ENCODE data around the gene CRY1.
"Not testable (repeated sequence)": the region's sequence is repeated elsewhere in the genome, so short reads cannot be mapped to it uniquely, and the experiment has no call there.

The CRY1 gene

DNA sequence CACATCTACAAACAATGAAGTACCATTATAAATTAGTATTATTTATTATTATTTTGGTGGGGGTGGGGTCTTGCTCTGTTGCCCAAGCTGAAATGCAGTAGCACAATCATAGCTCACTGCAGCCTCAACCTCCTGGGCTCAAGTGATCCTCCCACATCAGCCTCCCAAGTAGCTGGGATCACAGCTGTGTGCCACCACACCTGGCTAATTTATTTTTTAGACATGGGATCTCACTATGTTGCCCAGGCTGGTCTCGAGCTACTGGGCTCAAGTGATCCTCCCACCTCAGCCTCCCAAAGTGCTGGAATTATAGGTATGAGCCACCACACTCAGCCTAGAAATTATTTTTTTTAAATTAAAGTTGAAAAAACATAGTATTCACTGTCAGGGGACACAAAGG lies 15.0 kb upstream of the CRY1 start:
- not testable (repeated sequence) for DNase-seq (ENCODE audit: low read depth in 2 of 2)

DNA sequence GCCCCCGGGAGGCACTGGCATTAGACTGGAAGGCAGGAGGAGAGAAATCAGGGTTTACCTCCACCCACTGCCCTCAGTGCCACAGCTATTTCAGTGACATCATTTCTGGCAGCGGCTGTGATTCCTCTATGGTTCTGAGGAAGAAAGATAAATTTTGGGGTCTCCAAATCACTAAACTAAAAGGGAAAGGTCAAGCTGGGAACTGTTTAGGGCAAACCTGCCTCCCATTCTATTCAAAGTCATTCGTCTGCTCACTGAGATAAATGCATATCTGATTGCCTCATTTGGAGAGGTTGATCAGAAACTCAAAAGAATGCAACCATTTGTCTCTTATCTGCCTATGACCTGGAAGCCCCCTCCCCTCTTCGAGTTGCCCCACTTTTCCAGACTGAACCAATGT lies 14.0 kb upstream of the CRY1 start:
- no peak for DNase-seq (ENCODE audit: low read depth in 2 of 2)

DNA sequence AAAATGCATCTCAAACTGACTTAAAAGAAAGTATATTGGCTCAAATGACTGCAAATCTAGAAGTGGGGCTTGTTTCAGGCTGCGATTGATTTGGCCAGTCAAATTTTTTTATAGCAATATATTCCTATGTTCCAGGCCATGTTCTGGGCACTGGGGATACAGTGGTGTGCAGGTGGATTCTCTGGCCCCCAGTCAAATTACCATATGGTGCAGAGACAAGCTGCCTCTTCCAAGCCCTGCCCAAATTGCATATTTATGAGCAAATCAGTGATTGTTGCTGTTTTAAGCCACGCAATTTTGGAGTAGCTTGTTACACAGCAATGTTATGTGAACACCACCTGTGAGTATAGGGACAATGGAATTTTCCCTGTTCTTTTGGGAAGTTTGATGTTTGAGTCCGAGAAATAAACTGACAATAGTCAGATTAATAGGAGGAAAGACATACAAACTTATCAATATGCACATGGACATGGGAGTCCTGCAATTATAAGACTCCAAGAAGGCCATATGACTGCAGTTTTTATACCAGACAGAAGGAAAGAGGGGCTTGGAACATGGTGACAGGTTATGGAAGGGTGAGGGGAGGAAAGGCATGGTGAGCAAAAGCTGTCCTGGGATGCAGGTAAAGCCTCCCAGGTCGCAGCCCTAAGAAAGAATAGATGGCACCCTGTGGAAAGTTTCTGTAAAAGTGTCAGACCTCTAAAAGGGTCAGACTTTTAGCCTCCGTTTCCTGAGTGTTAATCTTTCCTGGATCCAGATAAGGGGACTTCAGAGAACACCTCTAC lies 13.1 kb upstream of the CRY1 start:
- no peak for DNase-seq (ENCODE audit: low read depth in 2 of 2)

DNA sequence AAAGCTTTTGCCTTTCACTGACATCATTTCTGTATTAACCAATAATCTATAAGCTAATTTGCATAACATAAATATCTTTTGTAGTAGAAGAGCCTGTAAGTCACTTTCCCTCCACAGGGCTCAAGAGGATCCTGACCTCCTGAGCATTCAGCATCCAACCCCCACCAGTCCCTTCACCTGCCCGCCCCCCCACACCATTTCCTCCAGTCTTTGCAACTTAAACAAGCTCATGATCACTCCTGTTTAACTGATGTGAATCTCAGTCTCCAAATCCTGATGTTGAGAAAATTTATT lies 12.0 kb upstream of the CRY1 start:
- DNase-seq (ENCODE audit: low read depth in 2 of 2) = no peak

DNA sequence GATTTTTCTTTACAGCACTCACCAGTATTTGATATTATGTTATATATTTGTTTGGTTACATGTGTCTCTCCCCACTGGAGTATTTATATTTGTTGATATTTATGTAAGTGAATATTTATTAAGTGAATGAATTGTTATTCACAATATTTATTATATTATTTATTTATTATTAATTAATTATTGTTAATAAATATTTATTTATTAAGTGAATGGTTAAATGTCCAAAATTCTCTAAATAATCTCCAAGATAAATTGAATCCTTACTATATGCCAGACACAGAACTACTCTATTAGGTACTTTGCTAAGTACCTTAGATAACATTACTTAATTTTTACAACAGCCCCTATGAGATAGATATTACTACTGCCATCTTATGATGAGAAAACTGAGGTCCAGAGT lies 10.2 kb upstream of the CRY1 start:
- DNase-seq (ENCODE audit: low read depth in 2 of 2) = no peak

DNA sequence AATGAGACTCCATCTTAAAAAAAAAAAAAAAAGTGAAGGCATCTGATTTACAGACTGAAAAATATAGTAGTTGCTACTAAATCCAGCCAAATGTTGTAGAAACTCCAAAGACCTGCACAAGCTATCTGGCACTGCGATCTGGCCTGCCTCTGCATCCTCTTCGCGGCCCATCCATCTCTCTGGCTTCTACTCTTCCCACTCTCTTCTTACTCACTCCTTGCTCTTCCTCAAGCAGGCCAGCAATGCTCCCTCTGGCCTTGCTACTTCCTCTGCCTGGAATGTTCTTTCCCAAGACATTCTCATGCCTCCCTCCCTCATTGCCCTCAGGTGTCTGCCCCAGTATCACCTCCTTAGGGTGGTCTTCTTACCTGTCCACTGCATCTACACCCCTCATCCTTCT lies 9.7 kb upstream of the CRY1 start:
- no peak for DNase-seq (ENCODE audit: low read depth in 2 of 2)

DNA sequence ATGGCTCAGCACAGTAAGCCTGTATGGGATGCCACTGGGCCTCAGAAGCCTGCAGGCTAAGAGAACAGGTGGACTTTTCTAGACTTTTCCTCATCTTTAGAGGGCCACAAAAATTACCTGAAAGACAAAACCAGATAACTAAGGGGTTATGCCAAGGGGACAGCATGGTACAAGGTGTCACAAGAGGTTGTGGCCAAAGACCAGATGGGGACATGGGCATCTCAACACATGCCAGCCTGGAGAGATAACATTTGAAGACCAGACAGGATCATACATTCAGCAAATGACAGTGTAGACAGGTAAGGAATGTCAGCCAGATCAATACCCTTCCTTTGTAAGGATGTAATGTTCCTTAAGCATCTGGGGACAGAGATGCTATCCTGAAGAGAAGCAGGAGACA lies 8.9 kb upstream of the CRY1 start:
- DNase-seq (ENCODE audit: low read depth in 2 of 2) = no peak

DNA sequence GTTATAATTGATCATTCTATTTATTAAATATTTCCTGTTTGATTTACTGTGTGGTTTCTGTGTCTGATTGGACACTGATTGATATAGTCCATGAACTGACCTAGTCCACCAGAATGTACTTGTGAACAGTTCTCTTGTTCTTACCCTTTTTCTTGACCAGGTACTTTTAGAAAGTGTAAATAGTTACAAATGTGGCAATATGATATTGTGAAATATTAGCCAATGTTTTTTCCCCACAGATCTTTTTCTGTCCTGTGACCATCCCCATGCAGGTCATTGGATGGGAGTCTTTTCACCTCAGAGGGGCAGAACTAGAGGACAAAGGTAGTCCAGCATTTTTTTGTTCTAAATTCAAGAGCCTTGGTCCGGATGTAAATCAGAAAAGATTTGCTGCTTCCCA lies 8.3 kb upstream of the CRY1 start:
- DNase-seq (ENCODE audit: low read depth in 2 of 2) = no peak

DNA sequence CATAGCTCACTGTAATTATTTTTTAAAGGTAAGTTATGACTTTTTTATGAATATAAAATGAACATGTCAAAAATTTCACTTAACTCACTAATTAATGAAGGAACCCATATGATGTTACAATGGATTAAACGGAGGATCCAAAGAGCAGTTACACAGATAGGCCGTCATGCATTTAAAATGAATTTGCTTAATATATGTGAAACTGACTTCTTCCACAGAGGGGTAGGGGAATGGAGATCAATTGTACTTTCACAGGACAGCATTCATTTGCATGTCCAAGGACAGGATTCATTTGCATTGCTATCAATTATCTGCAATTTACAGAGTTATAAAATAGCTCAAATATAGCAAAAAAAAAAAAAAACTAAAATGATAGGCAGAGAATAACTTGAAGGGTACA lies 6.6 kb upstream of the CRY1 start:
- DNase-seq (ENCODE audit: low read depth in 2 of 2) = no peak

DNA sequence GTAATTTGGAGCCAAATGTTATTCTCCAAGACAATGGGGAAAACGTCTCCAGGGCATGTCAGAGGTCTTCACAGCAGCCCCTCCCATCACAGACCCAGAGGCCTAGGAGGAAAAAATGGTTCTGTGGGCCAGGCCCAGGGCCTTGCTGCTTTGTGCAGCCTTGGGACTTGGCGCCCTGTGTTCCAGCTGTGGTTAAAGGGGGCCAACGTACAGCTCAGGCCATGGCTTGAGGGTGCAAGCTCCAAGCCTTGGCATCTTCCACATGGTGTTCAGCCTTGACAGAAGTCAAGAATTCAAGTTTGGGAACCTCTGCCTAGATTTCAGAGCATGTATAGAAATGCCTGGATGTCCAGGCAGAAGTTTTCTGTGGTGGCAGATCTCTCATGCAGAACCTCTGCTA lies 3.2 kb upstream of the CRY1 start:
- DNase-seq (ENCODE audit: low read depth in 2 of 2) = no peak

DNA sequence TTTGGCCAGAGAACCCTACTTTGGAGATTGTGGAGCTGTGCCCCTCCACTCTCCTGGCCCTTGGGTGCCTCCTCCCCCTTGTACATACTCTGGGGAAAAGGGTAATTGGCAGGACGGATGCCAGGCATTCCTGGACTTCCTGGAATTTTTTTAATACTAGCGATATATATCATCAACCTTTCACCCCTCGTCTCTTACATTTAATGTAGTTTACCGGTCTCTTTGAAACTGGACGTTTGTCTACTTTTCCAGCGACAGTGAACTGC lies 767 bp upstream of the CRY1 start:
- no peak for DNase-seq (ENCODE audit: low read depth in 2 of 2)

DNA sequence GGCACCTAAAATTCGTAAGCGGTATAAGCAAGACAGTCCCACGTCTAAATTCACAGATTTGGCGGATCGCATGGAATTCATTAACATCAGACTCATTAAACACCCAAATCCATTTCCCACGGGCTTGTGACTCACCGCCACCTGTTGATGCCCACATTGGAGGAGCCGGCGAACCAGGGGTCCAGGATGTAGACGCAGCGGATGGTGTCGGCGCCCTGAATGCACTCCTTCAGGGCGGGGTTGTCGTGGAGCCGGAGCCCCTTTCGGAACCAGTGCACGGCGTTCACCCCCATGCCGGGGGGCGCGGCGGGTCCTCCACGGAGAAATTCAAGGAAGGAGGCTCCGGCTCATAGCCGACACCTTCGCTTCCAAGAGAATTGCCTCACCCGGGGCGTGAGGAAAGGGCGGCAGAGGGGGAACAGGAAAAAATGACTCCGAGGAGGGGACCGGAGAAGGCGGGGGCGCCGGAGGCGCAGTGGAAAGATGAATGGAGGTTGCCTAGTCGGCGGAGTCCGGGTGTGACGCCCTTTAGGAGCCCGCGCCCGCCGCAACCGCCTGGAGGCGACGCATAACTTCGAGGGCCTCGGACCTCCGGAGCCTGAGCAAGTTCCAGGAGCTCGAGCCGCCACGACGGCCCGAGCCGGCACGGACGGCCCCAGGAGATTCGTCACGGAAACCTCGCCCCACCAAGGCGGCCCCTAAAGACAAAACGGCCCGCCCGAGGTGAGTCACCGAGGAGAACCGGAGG lies 506 bp downstream of the CRY1 start:
- peak; percentile 52 to 60 for DNase-seq (ENCODE audit: low read depth in 2 of 2)

DNA sequence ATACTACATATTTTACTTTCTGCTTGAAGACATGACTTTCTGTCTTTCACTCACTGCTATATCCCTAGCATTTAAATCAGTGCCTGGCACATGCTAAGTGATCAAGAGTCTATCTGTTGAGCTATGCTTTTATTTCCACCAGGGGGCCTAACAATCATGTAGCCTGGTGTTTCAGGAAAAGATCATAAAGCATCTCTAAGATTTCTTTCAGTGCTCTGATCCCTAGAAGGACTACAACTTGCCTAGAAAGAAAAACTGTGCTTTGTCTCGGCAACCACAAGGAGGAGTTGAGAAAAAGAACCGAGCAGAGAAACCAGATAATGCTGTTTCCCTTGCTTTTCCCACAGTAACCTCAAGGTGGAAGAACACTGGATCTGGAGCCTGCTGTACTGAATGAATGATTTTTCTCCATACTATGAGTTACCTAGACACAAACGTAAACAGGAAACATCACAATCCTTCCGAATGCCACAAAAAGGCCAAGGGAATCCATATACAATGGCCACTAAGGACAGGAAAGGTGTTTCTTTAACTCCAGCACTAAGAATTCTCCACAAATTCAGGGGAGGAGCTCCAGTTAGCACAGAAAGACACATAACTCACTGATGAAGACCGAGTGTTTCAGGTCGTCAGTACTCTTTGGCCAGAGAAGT lies 1.2 kb downstream of the CRY1 start:
- DNase-seq (ENCODE audit: low read depth in 2 of 2) = no peak

DNA sequence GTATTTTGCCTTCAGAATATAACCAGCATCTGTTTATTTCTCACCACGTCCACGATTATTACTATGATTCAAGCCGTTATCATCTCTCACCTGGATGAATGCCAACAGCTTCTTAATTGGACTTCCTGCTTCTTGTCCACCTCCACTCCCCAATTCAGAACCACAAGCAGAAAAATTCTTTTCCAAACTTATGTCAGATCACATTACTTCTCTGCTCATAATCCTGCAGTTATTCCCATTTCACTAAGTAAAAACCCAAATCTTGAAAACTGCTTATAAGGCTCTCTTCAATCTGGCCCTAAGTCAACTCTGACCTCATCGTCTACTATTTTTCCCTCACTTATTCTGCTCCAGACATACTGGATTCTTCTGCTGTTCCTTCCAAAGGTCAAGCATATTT lies 2.0 kb downstream of the CRY1 start:
- no peak for DNase-seq (ENCODE audit: low read depth in 2 of 2)

DNA sequence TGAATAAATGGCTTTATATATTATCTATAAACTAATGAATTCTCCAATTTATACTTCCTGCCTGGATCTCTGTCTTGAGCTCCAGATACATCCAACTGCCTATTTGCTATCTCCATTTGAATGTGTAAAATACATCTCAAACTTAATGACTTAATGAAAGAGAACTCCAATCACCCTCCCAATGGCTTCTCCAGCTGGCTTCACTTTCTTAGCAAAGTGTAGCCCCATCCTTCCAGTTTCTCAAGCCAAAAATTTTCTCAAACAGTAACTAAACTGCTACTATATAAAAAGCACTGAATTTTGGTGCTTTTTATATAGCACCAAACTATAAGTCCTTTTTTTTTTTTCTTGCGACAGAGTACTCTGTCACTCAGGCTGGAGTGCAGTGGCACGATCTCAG lies 2.6 kb downstream of the CRY1 start:
- no peak for DNase-seq (ENCODE audit: low read depth in 2 of 2)

DNA sequence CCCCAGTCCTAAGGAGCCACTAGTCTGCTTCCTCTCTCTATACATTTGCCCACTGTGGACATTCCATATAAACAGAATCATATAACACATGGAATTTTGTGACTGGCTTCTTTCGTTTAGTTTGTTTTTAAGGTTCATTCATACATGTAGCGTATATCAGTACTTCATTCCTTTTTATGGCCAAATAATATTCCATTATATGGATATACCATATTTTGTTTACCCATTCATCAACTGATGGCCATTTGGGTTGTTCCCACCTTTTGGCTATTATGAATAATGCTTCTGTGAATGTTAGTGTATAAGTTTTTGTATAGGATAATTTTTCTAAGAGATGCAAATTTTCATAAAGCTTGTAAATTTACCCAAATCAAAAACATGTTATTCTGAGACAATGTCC lies 4.4 kb downstream of the CRY1 start:
- no peak for DNase-seq (ENCODE audit: low read depth in 2 of 2)

DNA sequence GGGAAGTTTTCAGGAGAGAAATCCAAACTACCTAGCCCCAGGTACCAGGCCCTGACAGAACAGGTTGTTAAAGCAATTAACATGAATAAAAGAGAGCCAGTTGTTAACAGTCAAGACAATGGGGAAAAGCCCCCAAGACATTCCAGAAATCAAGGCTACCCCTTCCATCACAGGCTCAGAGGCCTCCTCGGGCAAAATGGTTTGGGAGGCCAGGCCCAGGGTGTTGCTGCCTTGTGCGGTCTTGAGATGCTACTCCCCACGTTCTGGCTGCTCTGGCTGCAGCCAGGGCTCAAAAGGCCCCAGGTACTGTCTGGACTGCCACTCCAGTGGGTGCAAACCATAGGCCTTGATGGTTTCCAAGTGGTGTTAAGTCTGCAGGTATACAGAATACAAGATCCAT lies 7.0 kb downstream of the CRY1 start:
- no peak for DNase-seq (ENCODE audit: low read depth in 2 of 2)

DNA sequence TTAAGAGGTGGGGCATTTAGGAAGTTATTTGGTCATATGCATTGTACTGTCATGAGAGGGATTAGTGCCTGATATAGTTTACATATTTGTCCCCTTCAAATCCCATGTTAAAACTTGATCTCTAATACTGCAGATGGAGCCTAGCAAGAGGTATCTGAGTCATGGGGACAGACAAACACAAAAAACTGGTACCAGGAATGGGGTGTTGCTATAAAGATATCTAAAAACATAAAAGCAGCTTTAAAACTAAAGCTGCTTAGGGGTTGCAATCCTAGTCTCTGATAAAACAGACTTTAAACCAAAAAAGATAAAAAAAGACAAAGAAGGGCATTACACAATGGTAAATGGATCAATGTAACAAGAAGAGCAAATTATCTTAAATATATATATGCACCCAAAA lies 11.6 kb downstream of the CRY1 start:
- DNase-seq (ENCODE audit: low read depth in 2 of 2) = no peak

DNA sequence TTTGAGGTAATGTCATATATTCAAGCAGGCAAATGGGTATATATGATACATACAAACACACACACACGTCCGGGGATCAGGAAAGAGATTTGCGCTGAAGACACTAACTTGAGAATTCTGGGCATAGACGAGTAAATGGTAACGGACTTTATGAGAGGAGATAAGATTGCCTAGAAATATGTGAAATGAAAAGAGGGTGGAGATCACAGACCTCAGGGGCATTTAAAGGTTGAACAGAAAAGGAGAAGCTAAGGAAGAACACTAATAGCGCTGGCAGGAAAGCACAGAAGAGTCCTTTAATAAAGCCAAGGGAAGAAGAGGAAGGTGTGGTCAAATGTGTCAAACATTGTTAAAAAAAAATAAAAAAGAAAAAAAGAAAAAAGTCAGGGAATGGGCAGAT lies 13.1 kb downstream of the CRY1 start:
- no peak for DNase-seq (ENCODE audit: low read depth in 2 of 2)

DNA sequence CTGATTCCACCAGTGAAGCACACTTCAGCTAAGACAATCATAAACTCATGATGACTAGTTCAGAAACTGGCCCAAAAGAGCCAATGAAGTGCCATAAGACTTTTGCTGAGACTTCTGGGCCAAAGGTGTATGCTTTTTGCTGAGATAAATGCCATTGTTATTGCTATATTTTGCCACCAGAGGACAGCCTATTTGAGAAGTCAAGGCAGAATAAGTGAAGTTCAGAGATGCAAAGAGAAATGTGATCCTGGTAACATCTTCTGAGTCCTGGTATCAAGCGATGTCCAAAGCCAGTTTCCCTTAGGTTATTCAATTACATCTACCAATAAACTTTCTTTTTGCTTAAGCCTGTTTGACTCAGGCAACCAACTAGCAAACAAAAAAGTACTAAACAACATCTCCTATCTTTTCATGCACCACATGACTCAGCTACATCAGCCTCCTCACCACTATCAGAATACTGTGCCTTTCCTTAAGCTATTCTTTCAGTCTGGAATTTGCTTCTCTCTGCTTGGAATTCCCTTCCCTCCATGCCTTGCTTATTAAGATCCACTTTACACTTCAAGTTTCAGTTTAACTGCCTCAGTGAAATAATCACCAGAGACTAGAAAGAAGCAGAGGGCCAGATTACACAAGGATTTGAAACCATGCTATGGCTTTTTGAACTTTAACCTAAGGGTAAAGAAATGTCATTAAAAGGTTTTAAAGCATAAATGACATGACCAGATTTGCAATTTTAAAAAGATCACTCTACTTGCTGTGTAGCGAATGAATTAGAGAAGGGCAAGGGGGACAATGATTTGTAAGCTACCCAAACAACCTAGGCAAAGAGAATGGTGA lies 14.0 kb downstream of the CRY1 start:
- DNase-seq (ENCODE audit: low read depth in 2 of 2) = no peak

DNA sequence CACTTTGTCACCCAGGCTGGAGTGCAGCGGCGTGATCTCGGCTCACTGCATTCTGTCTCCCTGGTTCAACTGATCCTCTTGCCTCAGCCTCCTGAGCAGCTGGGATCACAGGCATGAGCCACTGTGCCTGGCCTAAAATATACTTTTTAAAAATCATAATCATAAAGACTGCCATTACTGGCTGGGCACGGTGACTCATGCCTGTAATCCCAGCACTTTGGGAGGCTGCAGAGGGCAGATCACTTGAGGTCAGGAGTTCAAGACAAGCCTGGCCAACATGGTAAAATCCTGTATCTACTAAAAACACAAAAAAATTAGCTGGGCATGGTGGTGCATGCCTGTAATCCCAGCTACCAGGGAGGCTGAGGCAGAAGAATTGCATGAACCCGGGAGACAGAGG lies 20.1 kb downstream of the CRY1 start:
- DNase-seq (ENCODE audit: low read depth in 2 of 2) = not testable (repeated sequence)

DNA sequence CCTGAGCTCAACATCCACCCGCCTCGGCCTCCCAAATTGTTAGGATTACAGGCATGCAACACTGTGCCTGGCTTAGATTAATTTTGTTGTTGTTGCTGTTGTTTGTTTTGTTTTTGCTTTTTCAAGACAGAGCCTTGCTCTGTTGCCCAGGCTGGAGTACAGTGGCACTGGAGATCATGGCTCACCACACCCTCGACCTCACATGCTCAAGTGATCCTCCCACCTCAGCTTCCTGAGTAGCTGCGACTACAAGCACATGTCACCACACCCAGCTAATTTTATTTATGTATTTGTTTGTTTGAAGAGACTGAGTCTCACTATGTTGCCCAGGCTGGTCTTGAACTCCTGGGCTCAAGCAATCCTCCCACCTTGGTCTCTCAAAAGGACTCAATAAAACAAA lies 26.7 kb downstream of the CRY1 start:
- DNase-seq (ENCODE audit: low read depth in 2 of 2) = no peak

DNA sequence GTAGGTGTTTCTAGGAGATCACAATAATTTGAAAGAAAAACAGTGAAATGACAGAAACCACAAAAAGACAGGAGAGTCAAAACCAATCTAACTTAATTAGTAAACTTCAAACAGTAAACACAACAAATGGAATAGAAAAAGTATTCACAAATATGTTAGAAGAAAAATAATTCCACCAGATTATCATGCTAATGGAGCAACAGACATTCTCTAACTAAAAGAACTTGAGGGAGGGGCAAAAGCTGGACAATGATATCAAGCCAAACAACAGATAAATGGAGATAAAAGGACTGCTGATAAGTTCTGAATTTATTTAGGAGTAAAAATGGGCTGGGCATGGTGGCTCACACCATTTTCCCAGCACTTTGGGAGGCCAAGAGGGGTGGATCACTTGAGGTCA lies 28.7 kb downstream of the CRY1 start:
- DNase-seq (ENCODE audit: low read depth in 2 of 2) = no peak

All from stimulated activated CD8-positive, alpha-beta memory T cell treated with anti-CD3 and anti-CD28 coated beads, Interleukin-2, amount 100 ng/mL, for 48 hours (primary cell).